Activated gamma-delta T cell treated with anti-CD3 and anti-CD28 coated beads, Interleukin-2, amount 50 U/mL, for 16 hours (primary cell): ENCODE measurements around the gene DDI2.
A peak's percentile ranks its signal among the peaks of the same experiment; 100 is the strongest.
"Not testable (repeated sequence)": the region's sequence is repeated elsewhere in the genome, so short reads cannot be mapped to it uniquely, and the experiment has no call there.

Experiments used
- DNase-seq: peaks from one replicate; pipeline ENCODE4 v3.0.0-alpha.2; 2020; ENCODE audit warnings: low read depth

The DDI2 gene

DNA sequence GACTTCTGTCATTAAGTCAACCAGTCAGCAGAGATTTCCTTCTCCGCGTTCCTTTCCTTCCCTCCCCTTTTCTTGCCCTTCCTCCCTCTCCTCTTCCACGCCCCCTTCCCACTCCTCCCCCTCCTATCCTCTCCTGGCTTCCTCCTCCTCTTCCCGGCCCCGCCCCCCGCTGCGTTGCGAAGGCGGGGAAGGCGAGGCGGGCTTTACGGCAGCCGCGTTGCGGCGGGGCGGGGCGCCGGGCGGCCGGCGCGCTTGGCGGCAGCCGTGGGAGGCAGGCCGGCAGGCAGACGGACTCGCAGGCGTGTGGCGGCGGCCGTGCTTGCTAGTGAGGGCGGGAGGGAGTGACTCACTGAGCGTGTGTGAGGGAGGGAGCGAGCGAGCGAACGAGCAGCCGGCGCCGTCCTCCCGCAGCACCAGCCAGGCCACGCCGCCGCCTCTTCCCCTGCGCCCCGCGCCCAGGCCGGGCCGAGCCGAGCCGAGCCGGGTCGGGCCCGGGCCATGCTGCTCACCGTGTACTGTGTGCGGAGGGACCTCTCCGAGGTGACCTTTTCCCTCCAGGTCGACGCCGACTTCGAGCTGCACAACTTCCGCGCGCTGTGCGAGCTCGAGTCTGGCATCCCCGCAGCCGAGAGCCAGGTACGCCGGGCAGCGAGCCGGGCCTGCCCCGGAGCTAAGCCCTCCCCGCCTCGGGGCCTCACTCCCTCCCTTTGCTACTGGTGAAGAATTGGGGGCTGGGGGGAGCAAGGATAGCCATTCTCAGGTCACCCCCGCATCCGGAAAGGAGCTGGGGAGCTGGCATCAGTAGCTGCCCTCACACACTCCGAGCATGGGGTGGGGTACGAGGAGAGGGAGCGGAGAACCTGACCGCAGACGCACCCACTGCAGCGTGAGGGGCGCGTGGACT lies at the start of gene DDI2:
TSS of gene DDI2 (plus strand) at position 286 of the 904 bp plus-strand sequence. CDS start at position 499, 213 bp downstream.
- DNase-seq: peak; percentile 85

DNA sequence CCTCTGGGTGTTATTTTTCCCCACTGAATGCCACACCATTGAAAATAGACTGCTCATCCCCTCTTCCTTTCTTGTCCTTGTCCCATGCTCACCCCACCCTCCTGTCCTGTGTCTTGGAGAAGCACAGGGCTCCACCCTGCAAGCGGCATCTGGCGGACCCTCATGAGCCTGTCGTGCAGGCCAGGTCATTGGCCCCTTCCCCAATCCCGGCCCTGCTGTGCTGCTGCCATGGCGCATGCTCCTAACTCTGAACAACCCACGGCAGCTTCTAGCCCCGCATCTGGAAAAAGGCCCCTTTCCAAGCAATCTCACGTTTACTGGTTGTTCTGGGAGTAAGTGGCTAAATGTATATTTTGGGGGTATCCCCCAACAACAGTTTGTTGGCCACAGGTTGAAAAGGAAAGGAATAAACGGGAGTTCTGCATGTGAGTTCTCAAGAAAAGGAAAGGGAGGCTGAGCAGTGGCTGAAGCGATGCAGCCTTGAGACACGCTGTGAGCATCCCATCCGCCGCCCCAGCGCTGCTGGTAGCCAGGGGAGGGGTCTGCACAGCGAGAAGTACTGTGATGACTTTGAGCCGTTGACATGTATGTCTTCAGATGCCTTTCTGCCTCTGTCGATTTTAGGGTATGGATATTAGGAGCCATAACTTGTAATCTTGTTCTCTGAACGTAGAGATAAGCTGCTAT lies 48.7 kb upstream of the DDI2 start:
- DNase-seq: no peak

DNA sequence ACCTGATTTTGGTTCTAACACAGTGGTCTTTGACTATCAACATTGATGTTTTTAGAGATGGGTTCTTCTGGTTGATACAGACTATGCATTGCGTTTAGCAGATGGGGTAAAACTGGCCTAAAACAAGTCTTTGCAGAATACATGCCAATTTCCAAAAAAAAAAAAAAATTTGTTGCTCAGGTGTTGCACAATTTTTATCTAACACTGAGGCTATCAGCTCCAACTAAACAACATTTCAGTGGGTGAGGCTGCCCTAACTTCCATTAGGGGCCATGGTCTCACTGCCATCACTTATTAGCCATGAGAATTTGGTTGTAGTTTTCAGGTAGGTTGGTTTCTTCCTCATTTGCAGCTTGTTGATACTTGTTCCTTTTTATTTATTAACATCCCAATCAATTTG lies 46.4 kb upstream of the DDI2 start:
- no peak for DNase-seq

DNA sequence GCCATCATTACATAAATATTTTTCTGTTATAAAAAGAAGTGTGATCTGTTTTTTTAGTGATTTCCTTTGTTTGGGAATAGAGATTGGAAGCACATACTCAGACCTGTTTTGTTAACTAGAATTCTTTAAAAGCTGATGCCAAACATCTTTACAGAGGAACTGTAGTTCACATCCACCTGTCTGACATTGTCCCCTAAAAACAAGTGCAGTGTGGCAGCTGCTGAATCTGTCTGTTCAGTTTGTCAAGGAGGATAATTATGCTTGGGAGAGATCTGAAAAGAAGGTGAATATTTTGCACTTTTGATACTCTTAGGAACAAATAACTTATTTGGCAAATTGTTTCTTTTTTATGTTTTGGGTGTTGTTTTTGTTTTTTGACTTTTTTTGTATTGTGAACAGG lies 46.0 kb upstream of the DDI2 start:
- DNase-seq: no peak

DNA sequence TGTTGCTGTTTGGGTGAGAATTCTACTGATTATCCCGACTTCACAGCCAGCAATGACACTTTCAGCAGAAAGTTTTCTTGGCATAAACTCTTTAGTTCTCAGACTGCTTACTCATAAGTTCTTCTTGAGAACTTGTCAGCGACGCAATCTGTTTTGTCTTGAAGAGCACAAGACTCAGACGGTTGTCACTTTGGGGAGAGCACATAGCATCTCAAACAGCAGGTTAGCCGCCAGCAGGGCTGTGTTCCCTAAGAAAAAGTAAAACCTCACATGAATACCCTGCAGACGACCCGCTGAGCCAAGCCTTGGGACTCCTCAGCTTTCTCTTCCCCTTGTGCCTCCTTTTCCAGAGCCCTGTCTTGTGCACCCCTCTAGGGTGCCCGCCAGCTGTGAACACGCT lies 43.8 kb upstream of the DDI2 start:
- DNase-seq: no peak

DNA sequence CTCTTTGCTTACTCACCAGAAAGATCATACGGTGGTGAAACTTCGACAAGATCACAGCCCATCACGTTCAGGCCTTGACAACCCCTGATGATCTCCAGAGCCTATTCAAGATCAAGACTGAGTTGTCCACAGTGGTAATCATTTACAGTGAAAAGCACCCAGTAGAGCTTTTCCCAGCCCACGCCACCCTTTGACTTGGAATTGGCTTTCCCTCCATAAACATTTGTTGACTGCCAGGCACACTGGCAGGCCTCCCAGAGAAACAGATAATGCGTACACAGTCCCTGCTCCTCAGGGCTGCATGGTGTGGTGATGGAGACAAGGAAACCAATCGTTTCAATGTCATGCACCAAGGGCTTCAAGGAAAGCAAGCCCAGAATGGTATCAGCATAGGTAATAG lies 42.5 kb upstream of the DDI2 start:
- no peak for DNase-seq

DNA sequence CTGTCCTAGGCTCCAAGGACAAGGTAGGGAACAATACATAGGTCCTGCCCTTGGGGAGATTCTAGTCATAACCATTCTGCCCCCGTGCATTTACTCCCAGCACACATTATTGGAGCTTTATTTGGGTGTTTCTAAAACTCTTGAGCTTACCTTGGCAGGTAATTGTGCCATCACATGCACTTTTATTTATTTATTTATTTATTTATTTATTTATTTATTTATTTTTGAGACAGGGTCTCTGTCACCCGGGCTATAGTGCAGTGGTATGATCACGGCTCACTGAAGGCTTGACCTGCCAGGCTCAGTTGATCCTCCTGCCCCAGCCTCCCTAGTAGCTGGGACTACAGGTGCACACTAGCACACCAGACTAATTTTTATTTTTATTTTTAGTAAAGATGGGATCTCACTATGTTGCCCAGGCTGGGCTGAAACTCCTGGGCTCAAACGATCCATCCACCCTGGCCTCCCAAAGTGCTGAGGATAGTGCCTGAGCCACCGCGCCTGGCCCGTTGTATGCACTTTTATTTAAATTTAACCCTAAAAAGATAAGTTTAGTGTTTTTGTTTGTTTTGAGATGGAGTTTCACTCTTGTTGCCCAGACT lies 41.6 kb upstream of the DDI2 start:
- no peak for DNase-seq

DNA sequence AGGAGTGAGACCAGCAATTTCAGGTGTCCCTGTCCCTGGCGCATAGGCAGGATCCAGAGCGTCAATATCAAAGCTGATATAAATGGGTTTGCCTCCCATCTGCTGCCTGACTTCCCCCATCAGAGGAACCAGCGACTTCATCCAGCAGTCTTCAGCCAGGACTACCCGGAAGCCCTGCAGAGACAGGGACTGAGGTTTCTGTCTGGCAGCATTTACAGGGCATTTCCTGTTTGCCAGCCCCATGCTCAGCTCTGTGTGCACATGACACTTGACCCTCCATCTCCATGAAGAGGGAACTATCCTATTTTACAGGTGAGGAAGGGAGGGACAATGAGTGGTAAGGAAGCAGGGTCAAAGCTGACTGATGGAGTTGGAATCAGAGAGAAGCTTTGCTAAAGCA lies 39.6 kb upstream of the DDI2 start:
- no peak for DNase-seq

DNA sequence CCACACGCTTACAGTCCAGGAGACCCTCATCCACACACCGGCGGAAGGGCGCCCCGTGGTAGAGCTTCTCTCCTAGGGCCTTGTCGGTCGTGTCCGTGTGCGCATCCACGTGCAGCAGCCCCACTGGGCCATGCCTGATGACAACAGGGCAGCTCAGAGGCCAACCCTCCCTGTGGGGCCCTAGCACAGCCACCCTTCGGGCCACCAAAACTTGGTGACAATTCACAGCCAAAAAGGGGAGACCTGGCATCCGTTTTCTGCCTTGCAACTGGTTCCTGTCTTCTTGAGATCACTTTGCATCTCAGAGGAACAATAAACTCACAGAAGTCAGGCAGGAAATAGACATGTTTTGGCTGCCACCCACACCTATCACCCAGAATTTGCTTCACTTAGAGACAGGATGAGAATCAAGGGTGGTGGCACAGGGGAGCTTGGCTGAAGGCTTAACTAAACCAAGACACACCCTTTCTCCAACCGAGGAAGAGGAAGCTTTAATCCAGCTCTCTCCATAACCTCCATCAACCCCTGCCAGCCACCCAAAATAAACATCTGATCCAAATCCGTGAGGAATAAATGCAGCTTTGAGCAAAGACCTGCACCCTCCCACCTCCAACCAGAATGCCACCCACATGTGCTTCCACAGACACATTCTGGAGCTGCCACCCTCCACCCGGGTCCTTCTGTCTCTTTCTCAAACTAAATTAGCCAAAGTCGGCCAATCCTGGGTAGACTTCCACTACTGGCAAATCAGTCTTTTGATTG lies 38.2 kb upstream of the DDI2 start:
- peak; percentile 8 for DNase-seq

DNA sequence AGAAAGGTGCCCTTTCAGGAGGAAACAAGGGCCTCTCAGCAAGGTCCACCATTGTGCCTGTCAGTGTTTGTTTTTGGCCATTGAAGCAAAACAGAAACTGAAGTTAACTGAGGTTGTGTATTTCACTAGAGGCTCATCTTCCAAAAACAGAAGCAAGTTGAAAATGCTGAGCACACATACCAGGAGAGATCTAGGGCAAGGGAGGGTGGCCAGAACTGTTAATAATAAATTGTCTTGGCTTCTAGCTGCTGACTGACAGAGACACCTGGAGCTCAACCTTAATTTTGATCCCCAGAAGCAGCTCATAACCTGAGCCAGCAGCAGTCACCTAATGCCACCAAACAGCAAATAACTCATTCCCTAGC lies 37.6 kb upstream of the DDI2 start:
- no peak for DNase-seq

DNA sequence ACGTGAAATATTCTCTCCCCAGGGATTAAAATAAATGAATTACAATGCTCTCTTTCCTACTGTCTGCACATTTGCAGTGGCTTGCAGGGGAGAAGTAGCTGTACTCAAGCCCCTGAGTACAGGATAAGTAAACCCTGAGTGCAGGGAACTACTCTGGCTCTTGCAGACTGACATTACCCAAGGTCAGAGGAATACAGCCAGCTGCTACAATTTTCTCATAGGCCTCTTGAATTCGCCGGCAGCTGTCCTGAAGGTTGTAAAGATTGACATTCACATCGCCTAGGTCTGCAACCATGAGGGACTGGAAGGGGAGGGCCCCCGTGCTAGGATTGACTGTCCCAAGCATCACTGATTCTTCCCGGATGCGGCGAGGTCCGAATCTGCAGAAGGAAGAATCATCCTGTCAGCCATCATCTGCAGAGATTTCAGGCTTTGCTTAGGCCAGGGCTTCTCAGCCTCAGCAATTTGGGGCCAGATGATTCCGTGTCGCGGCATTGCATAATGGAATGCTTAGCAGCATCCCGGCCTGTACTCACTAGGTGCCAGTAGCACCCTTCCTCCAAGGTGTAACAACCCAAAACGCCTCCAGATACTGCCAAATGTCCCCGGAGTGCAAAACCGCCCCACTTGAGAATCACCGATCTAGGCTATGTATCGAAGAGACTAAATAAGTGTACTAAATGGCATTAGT lies 34.1 kb upstream of the DDI2 start:
- no peak for DNase-seq

DNA sequence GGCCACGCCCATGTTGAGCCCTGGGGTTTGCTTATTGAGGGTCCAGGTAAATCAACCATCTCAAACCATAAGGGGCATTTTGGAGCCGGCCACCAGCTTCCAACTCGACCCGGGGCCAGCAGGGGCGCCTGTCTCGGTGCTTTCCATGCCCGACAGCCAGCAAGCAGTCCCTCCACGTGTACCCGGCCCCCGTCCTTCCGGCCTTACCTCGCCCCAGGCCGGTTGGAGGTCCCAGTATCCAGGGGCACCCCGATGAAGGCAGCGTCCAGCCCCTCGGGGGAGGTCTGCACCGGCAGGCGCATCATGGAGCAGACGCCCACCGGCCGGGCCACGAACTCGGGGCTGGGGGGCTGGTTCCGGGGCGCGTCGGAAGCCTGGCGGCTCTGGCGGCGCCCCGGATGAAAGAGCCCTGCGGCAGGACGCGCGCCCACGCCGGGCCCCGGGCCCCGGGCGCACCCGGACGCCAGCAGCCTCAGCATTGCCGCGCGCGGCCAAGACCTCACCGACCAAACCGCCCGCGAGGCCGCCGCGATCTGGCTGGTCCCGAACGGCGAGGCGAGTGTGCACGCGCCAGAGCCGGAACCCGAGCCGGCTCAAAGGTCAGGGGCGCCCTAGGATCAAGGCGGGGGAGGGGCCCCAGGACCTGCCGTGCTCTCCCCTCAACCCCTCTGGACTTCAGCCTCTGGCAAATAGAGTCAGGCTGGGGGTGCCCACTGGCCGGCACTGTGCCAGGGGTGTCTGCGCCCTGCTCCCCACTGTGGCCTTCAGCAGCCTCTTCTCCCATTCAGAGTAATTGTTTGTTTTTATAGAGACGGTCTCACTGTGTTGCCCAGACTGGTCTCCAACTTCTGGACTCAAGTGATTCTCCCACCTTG lies 32.5 kb upstream of the DDI2 start, which contains the start of gene AGMAT:
TSS of gene AGMAT (minus strand) at position 563 of the 875 bp plus-strand sequence. CDS start at position 479, 84 bp downstream.
- peak; percentile 37 for DNase-seq

DNA sequence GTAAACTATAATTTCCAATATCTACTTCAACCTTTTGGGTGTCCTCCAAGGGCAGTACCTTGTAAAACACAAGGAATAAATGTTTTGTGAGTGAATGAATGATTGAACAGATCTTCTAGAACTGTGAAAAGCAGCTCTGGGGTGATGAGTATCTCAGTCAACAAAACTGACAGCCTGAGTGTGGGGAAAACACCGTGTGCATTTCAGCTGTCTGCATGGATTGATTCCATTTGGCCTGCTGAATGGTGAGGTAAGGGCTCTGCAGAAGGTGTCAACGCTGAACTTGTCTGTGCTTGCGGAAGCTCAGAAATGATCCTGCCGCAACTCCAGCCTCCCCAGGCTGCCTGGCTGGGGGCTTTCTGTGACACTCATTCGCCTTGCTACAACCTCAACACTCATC lies 25.0 kb upstream of the DDI2 start:
- DNase-seq: no peak

DNA sequence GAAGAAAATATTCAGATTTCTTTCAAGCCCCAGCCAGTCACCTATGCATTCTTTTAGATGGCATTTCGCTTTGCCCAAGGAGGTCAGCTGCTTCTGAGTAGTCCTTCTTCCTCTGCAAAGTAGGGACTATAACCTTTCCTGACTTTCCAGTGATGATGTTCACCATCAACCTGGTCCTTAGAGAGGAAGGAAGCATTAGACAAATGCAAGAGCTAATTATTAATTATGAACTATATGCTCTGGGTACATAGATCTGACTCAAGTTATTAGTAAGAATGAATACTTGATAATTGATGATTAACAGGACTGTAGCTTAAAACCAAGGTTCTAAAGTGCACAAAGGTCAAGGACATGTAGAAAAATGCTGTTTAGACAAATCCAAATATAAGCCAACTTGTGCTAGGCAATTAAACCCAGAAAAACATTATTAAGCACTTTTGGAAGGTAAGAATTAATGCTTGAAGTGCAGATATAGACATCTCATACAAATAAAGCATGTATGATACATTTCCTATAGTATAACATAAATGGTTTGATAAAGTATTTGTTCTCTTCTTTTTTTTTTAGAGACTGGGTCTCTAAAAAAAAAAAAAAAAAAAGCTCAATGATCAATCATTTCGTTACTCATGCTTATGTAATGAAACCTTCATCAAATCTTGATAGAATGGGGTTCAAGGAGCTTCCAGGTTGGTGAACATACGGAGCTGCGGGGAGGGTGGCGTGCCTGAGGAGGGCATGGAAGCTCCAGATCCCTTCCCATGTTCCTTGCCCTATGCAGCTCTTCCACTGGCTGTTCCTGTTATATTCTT lies 21.2 kb upstream of the DDI2 start:
- no peak for DNase-seq

DNA sequence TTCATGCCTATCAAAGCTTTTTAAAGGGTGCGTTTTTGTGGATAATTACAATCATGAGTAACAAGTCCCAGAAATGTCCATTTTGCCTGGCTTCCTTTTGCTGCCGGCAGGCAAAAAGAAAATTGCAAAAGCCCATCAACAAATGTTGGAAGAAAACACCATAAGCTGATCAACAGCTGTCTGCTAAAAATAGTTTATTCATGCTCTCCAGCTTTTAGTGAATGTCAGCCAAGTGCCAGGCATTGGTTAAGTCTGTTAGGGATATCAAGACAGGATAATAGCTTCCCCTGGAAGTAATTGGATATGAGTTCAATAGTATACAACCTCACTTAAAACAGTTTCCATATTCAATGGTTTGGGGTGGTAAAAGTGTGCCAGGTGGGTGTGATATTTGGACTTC lies 18.8 kb upstream of the DDI2 start:
- DNase-seq: no peak

DNA sequence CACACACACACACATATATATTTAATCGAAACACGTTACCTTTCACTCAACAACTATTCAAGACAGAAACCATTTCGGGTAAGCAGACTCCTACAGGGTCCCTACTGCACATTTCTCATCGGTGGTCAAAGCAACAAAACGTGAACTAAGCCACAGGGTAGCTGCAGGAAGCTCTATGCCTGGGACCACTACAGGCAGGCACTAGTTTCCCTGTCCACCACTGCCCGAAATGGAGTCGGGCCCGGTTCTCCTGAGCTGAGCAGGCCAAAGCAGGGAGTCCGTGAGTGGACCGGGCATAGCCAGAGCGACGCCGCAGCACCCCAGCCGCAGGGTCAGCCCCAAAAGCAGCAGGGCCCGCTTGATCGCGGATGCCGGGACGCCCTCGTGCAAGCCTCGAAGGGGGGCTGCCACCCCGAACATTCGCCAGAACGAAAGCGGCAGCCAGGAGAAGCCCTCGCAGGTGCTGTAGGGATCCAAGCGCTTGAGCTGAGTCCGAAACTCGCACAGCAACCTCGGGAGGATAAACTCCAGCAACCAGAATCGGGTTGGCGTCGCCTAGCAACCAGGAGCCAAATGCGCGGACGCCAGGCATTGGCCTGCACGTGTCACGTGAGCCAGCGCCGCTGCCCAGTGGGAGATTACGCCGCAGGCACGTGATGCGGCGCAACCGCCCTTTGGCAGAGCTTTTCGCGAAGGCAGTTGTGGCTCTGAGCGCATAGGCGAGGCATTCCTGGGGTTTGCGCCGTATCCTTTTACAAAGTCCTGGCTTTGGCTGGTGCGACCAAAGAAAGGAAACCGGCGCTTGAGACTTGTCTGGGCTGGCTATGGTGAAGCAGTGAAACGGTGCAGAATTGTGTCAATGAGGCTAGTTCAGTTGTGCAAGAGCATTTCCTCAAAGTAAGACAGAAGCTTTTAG lies 13.9 kb upstream of the DDI2 start:
- peak; percentile 84 for DNase-seq

DNA sequence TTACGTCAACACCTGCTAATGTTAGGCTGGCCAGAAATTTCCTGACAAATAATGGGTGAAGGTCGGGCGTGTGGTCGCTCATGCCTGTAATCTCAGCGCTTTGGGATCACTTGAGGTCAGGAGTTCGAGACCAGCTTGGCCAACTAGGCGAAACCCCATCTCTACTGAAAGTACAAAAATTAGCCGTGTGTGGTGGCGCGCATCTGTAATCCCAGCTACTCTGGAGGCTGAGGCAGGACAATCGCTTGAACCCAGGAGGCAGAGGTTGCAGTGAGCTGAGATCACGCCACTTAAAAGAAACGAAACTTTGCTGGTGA lies 13.3 kb upstream of the DDI2 start:
- DNase-seq: not testable (repeated sequence)

DNA sequence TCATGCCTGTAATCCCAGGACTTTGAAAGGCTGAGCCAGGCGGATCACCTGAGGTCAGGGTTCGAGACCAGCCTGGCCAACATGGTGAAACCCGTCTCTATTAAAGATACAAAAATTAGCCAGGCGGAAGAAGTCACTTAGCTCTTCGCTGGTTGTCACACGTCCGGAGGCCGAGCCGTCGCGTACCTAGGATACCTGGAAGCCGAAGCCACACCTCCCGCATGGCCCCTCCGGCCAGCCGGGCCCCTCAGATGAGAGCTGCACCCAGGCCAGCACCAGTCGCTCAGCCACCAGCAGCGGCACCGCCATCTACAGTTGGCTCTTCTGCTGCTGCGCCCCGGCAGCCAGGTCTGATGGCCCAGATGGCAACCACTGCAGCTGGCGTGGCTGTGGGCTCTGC lies 12.9 kb upstream of the DDI2 start:
- not testable (repeated sequence) for DNase-seq
